Raji (cell line): ENCODE measurements around the gene WTAP.

Experiments used
- POLR2A ChIP-seq: IDR thresholded peaks from 2 replicates; pipeline ENCODE4 v1.6.1; 2011; ENCODE audit warnings: low read depth, low read length, control low read depth; ENCODE audit not compliant: insufficient read depth

Gene WTAP

GRCh38 chr6:159754401-159754800 is 27.1 kb downstream of the WTAP start:
- TF ChIP-seq POLR2A, result no peak

DNA sequence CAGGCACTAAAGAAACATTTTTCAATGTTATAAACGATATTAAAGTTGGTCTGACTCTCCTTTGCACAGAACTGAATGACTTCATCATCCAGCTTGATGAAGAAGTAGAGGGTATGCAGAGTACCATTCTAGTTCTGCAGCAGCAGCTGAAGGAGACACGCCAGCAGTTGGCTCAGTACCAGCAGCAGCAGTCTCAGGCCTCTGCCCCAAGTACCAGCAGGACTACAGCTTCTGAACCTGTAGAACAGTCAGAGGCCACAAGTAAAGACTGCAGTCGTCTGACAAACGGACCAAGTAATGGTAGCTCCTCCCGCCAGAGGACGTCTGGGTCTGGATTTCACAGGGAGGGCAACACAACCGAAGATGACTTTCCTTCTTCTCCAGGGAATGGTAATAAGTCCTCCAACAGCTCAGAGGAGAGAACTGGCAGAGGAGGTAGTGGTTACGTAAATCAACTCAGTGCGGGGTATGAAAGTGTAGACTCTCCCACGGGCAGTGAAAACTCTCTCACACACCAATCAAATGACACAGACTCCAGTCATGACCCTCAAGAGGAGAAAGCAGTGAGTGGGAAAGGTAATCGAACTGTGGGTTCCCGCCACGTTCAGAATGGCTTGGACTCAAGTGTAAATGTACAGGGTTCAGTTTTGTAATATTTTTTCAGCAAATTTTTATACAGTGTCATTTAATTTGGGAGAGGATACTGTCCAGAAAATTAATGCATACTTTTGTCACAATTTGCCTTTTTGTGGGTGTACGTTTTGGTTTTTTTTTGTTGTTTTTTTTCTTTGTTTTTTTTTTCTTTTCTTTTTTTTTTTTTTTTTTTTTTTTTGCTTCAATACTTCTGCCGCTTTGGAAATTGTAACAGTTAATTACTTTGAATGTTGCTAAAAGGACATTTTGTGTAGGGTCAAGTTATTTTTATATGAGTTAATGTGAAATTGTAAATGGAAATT is 27.9 kb downstream of the WTAP start:
- no peak for TF ChIP-seq POLR2A

GRCh38 chr6:159756508-159756907 is 29.2 kb downstream of the WTAP start:
- no peak for TF ChIP-seq POLR2A

DNA sequence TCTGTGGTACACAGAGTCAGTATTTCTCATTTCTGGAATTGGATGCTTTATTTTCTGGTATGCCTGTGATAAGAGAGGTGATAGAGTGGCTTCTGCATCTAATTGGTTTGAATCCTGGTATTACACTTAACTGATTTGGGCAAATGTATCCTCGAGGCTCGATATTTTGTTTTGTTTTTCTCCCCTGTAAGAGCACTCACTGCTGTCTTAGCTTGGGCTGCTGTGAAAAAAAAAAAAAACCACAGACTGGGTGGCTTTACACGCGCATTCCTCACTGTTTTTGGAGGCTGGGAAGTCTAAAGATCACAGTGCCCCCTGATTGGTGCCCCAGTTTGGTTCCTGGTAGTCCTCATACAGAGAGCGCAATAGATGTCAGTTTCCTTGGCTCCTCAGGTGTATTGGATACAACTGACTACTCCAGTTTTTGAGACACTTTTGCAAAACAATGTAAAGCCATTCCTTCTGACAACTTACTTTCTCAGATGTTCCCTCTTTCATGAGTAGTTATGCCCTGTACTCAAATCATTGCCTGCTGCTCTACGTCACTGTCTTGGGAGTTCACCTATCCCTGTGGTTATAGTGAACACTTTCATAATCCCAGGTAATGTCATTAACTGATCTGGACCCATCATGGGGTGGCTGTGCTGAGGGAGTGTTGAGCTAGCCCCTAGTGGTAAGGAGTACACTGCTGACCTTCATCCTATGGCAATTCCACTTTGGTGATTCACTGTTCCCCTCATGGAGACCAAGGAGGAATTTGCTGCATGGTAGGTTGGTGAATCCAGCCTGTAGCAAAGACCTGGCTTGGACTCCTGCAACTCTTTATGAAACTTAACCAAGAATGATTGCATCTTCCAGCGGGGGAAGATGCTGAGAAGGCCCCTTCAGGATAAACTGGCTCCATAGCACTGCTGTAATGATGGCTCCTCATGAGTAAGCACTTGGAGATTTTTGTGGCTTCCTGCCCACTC is 31.0 kb downstream of the WTAP start:
- TF ChIP-seq POLR2A, result no peak

DNA sequence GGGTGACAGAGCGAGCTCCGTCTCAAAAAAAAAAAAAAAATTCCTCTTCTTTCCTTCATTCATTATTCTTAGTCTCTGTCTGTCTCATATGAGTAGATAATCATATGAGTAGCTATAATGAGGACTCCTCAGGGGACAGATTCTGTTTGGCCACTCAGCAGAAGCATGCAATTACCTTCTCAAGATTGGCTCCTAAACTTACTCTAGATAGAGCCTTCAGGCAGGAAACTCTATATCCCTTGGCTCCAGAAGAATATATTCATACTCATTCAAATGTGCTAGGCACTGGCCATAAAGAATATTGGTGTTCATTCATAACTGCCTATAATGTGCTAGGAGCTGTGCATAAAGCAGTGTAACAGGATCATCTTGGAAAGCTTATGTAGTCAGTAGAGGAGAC is 32.3 kb downstream of the WTAP start:
- TF ChIP-seq POLR2A, result no peak

GRCh38 chr6:159760602-159761057 is 33.3 kb downstream of the WTAP start:
- no peak for TF ChIP-seq POLR2A

DNA sequence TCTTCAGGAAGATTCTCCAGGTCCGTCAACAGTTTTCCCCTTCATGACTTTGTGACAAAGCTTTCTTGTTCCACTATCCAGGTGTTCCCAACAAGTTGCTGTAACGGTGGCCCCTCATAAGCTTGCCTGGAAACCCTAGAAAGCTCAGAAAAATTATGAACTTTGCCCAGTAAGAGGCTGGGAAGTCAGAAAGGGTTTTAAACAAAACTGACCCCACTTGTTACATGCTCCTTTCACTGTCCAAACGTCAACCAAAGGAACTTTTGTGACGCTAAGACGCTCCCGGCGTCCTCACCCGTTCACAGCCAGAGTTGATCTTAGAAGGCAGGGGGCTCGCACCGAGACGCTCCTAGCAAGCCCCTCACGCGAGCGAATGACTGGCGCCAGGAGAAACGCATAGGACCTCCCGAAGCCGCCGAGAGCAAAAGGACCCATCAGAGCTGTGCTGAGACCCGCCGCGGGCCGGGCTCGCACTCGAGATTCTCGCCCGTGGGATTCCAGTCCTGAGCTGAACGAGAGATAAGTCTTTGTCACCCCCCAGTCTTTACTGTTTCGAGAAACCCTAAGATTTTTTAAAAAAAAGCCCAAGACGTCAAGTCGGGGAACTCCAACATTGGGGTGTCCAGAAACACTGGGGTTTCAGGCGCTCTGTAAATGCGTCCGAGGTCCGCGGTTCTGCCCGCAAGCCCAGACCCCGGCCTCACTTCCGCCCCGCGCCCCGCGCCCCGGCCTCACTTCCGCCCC is 34.0 kb downstream of the WTAP start:
- no peak; the same call in 1 of the 2 replicates for TF ChIP-seq POLR2A

- TF ChIP-seq POLR2A, result peak; percentile 86
Observed at GRCh38 chr6:159761873-159762680, 34.8 kb downstream of the WTAP start, which contains the start of gene ACAT2. TSS of gene ACAT2 (plus strand) at chr6:159762045. CDS start at chr6:159762088, 43 bp downstream.

DNA sequence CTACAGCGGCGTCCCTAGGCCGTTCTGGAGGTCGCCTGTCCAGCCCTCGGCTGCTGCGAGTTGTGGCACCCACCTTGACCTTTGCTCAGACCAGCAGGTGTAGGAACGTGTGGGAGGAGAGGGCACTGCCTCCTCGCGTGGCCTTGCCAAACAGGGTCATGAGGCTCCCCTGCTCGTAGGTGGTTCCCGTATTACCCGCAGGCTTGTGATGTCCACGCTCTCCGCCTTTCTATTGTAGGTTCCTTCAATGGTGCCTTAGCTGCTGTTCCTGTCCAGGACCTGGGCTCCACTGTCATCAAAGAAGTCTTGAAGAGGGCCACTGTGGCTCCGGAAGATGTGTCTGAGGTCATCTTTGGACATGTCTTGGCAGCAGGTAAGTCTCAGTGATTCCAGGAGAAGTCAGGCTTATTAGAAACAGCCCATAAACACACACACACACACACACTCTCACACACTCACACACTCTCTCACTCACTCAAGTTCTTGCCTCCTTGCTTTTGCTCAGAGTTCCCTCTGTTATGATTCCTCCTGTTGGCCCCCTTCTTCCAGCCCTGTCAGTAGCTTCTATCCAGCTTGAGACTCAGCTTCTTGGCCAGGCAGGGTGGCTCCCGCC is 35.5 kb downstream of the WTAP start:
- no peak for TF ChIP-seq POLR2A

- no peak for TF ChIP-seq POLR2A
Observed at GRCh38 chr6:159766906-159767305, 39.6 kb downstream of the WTAP start.

DNA sequence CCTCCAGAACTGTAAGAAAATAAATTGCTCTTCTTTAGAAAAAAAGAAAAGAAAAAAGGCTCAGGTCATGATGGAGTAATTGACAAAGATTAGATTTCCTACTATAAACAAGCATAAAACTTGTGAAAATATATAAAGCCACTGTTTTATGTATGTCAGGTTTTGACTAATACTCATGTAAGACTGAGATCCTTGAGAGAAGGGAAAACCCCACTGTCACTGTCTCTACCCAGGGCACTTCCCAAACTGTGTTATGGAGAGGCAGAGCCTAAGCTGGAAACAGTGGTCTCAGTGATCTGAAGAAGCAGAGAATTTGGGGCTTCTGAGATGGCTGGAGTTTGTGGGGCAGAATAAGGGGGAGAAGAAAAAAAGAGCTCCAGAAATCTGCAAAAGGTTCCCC is 42.2 kb downstream of the WTAP start:
- TF ChIP-seq POLR2A, result no peak

DNA sequence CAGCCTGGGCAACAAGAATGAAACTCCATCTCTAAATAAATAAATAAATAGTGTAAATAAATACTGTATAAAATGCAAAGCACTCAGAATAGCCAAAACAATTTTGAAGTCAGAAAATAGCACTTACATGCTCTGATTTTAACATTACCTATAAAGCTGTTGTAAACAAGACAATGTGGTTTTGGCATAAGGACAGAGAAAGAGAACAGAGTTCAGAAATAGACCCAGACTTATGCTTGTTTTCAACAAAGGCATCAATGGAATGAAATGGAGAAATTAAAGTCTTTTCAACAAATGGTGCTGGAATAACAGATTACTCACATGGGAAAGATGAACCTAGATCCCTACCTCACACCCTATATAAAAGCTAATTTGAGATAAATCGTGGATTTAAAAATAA is 44.9 kb downstream of the WTAP start:
- no peak for TF ChIP-seq POLR2A

DNA sequence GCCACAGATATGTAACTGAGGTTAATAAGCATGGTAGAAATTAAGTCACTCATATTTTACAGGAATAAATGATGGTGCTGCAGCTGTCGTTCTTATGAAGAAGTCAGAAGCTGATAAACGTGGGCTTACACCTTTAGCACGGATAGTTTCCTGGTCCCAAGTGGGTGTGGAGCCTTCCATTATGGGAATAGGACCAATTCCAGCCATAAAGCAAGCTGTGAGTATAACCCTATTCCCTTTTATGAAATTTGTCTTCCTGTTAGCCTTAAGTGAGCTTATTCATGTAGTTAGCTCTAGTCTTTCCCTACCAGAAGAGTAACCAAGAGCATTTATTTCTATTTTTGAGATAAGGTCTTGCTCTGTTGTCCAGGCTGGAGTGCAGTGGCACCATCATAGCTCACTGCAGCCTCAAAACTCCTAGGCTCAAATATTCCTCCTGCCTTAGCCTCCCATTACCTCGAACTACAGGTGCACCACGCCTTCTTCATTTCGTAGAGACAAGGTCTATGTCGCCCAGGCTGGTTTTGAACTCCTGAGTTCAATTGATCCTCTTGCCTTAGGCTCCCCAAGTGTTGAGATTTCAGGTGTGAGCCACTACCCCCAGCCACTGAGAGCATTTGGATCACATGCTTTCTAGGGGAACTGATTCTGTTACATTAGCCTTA is 50.1 kb downstream of the WTAP start:
- no peak for TF ChIP-seq POLR2A
